HepG2 (cell line): Measurements from ENCODE around the gene TUBB. TPM values are rescaled to one million over a fixed set of nuclear protein-coding genes. Genes with fewer than 3 reads are reported as not detected.

Source experiments
- FOXO1 ChIP-seq: sonication (generic); formaldehyde crosslinking; IDR thresholded peaks from 2 replicates; pipeline ENCODE4 v1.4.0; 2020; ENCODE audit warnings: missing genetic modification reagents
- MED1 ChIP-seq: sonication (generic); formaldehyde crosslinking; IDR thresholded peaks from 2 replicates; pipeline ENCODE4 v1.4.0; 2020; ENCODE audit warnings: missing genetic modification reagents
- RXRA ChIP-seq: sonication (generic); formaldehyde crosslinking; IDR thresholded peaks from 2 replicates; pipeline ENCODE4 v1.5.1; 2020; ENCODE audit warnings: missing genetic modification reagents
- SAFB2 ChIP-seq: sonication (generic); formaldehyde crosslinking; IDR thresholded peaks from 2 replicates; pipeline ENCODE4 v1.5.1; 2020; ENCODE audit warnings: missing genetic modification reagents, low read depth, mild to moderate bottlenecking, borderline replicate concordance
- SATB2 ChIP-seq: sonication (generic); formaldehyde crosslinking; IDR thresholded peaks from 2 replicates; pipeline ENCODE4 v1.5.0; 2020; ENCODE audit warnings: missing genetic modification reagents
- SIX1 ChIP-seq: sonication (generic); formaldehyde crosslinking; IDR thresholded peaks from 2 replicates; pipeline ENCODE4 v1.4.0; 2020; ENCODE audit warnings: missing genetic modification reagents, borderline replicate concordance
- SRY ChIP-seq: sonication (generic); formaldehyde crosslinking; IDR thresholded peaks from 2 replicates; pipeline ENCODE4 v1.8.0; 2022; ENCODE audit warnings: mild to moderate bottlenecking, missing genetic modification reagents
- TEAD3 ChIP-seq: optimal IDR thresholded peaks from 2 replicates; pipeline ENCODE3; 2016; ENCODE audit warnings: borderline replicate concordance
- ZNF562 ChIP-seq: sonication (generic); formaldehyde crosslinking; IDR thresholded peaks from 2 replicates; pipeline ENCODE4 v1.8.0; 2022; ENCODE audit warnings: missing genetic modification reagents, borderline replicate concordance
- ZNF644 ChIP-seq: IDR thresholded peaks from 2 replicates; pipeline ENCODE4 v1.6.1; 2016; ENCODE audit warnings: low read depth
- ZNF646 ChIP-seq: sonication (generic); formaldehyde crosslinking; IDR thresholded peaks from 2 replicates; pipeline ENCODE4 v1.9.0; 2021; ENCODE audit warnings: mild to moderate bottlenecking, missing genetic modification reagents
- polyA plus RNA-seq, 8 experiments: library from polyadenylated mRNA; depleted of rRNA in 3 of 8; stranded (reverse) in 7 of 8; unstranded in 1 of 8; fragments of >200 nt; fragmentation: Illumina TruSeq in 4 of 8; extraction: Trizol in 4 of 8; gene quantifications; 2 replicates each; pipeline versions ENCODE4 v1.2.1 to v1.2.3, GENCODE V29; 2011 to 2016; ENCODE audit warnings: low read depth in 4 of 8, missing spikeins in 1 of 8, mixed read lengths in 1 of 8; ENCODE audit not compliant: insufficient read depth in 1 of 8
- total RNA-seq, 5 experiments: library from RNA; depleted of rRNA; stranded (reverse); fragments of >200 nt; fragmentation: Illumina TruSeq; extraction: Trizol; gene quantifications; 2 replicates each; pipeline ENCODE4 v1.2.3, GENCODE V29; 2016; ENCODE audit warnings: low read depth in 1 of 5
- TF ChIP-seq, protein P1 (sequence below): IDR thresholded peaks from 2 replicates; pipeline ENCODE4 v1.6.1; 2012; ENCODE audit warnings: low read length, improper control_type of control experiment
- TF ChIP-seq, protein P2 (sequence below): sonication (generic); formaldehyde crosslinking; IDR thresholded peaks from 2 replicates; pipeline ENCODE4 v1.5.1; 2020; ENCODE audit warnings: mild to moderate bottlenecking, missing genetic modification reagents, borderline replicate concordance

Gene TUBB
- total and polyA plus RNA-seq, 2 of the 13 experiments (the other 11 are each of a cell fraction or from before 2014, with no cell fraction given) = 911 to 1,163 TPM

GRCh38 chr6:30678964-30679726 is 41.0 kb upstream of the TUBB start (continued):
- TF ChIP-seq, protein P1, sequence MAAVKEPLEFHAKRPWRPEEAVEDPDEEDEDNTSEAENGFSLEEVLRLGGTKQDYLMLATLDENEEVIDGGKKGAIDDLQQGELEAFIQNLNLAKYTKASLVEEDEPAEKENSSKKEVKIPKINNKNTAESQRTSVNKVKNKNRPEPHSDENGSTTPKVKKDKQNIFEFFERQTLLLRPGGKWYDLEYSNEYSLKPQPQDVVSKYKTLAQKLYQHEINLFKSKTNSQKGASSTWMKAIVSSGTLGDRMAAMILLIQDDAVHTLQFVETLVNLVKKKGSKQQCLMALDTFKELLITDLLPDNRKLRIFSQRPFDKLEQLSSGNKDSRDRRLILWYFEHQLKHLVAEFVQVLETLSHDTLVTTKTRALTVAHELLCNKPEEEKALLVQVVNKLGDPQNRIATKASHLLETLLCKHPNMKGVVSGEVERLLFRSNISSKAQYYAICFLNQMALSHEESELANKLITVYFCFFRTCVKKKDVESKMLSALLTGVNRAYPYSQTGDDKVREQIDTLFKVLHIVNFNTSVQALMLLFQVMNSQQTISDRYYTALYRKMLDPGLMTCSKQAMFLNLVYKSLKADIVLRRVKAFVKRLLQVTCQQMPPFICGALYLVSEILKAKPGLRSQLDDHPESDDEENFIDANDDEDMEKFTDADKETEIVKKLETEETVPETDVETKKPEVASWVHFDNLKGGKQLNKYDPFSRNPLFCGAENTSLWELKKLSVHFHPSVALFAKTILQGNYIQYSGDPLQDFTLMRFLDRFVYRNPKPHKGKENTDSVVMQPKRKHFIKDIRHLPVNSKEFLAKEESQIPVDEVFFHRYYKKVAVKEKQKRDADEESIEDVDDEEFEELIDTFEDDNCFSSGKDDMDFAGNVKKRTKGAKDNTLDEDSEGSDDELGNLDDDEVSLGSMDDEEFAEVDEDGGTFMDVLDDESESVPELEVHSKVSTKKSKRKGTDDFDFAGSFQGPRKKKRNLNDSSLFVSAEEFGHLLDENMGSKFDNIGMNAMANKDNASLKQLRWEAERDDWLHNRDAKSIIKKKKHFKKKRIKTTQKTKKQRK = no peak
- TF ChIP-seq RXRA (CRISPR knock-in tag) = peak; percentile 63
- no peak for TF ChIP-seq SAFB2
- peak; percentile 74 for TF ChIP-seq FOXO1 (CRISPR knock-in tag)
- TF ChIP-seq ZNF644 (CRISPR knock-in tag) = no peak
- TF ChIP-seq SATB2 (CRISPR knock-in tag) = no peak
- TF ChIP-seq, protein P2, sequence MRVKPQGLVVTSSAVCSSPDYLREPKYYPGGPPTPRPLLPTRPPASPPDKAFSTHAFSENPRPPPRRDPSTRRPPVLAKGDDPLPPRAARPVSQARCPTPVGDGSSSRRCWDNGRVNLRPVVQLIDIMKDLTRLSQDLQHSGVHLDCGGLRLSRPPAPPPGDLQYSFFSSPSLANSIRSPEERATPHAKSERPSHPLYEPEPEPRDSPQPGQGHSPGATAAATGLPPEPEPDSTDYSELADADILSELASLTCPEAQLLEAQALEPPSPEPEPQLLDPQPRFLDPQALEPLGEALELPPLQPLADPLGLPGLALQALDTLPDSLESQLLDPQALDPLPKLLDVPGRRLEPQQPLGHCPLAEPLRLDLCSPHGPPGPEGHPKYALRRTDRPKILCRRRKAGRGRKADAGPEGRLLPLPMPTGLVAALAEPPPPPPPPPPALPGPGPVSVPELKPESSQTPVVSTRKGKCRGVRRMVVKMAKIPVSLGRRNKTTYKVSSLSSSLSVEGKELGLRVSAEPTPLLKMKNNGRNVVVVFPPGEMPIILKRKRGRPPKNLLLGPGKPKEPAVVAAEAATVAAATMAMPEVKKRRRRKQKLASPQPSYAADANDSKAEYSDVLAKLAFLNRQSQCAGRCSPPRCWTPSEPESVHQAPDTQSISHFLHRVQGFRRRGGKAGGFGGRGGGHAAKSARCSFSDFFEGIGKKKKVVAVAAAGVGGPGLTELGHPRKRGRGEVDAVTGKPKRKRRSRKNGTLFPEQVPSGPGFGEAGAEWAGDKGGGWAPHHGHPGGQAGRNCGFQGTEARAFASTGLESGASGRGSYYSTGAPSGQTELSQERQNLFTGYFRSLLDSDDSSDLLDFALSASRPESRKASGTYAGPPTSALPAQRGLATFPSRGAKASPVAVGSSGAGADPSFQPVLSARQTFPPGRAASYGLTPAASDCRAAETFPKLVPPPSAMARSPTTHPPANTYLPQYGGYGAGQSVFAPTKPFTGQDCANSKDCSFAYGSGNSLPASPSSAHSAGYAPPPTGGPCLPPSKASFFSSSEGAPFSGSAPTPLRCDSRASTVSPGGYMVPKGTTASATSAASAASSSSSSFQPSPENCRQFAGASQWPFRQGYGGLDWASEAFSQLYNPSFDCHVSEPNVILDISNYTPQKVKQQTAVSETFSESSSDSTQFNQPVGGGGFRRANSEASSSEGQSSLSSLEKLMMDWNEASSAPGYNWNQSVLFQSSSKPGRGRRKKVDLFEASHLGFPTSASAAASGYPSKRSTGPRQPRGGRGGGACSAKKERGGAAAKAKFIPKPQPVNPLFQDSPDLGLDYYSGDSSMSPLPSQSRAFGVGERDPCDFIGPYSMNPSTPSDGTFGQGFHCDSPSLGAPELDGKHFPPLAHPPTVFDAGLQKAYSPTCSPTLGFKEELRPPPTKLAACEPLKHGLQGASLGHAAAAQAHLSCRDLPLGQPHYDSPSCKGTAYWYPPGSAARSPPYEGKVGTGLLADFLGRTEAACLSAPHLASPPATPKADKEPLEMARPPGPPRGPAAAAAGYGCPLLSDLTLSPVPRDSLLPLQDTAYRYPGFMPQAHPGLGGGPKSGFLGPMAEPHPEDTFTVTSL (CRISPR knock-in tag) = no peak
- TF ChIP-seq MED1 = peak; percentile 72
- peak; percentile 26; the same call in 1 of the 2 replicates for TF ChIP-seq SIX1 (CRISPR knock-in tag)
- no peak for TF ChIP-seq ZNF646 (CRISPR knock-in tag)
- TF ChIP-seq SRY = peak; percentile 79; the same call in 1 of the 2 replicates
- peak; percentile 55 for TF ChIP-seq TEAD3 (CRISPR knock-in tag)
- TF ChIP-seq ZNF562 (CRISPR knock-in tag) = no peak
